B cell (primary cell): Measurements from ENCODE around the gene PARD6G. TPM values are rescaled to one million over a fixed set of nuclear protein-coding genes. Genes with fewer than 3 reads are reported as not detected.

Experiments used
- ATAC-seq: fragments of 200-7000 bp; cut with Tn5 transposase; one replicate; pipeline ENCODE4 v1.10.0; 2021; ENCODE audit warnings: low read depth, mild to moderate bottlenecking, moderate number of reproducible peaks, moderate library complexity
- CTCF ChIA-PET: fragments of 350-600 bp; sonication (Branson Sonifier 250); formaldehyde crosslinking; loops from one replicate; lab custom pipeline; 2021; ENCODE audit warnings: antibody characterized with exemption, inconsistent platforms; lab: Charles Lee
- POLR2A ChIA-PET: fragments of 350-600 bp; sonication (Branson Sonifier 250); formaldehyde crosslinking; loops from one replicate; lab custom pipeline; 2021; ENCODE audit warnings: antibody characterized with exemption; lab: Charles Lee
- DNase-seq: peaks from one replicate; pipeline ENCODE4 v3.0.0; 2013
- H2AFZ ChIP-seq: 2 replicates; pipeline ENCODE4 v1.6.1; 2012; ENCODE audit warnings: mild to moderate bottlenecking, low read depth, low read length; ENCODE audit not compliant: insufficient read depth, poor library complexity, severe bottlenecking
- H3K27ac ChIP-seq, 2 donors: 1 replicate in 1 of 2; 2 replicates in 1 of 2; pipeline ENCODE4 v1.5.1; 2012 to 2013; ENCODE audit warnings: low read length in 2 of 2, mild to moderate bottlenecking in 2 of 2, moderate library complexity in 1 of 2
- H3K27me3 ChIP-seq, 4 experiments: fragments of 200-600 bp in 1 of 4; sonication (generic) in 1 of 4; replicated peaks in 1 of 4; 1 replicate in 2 of 4; 2 replicates in 2 of 4; pipeline versions ENCODE4 v1.6.1 to v1.7.0; 2013 to 2016; ENCODE audit warnings: low read length in 3 of 4, mild to moderate bottlenecking in 2 of 4, mixed read lengths in 1 of 4, moderate library complexity in 1 of 4; ENCODE audit not compliant: insufficient read depth in 4 of 4, control insufficient read depth in 3 of 4; ENCODE audit errors: control extremely low read depth in 1 of 4
- H3K36me3 ChIP-seq, 2 experiments: replicated peaks in 1 of 2; 1 replicate in 1 of 2; 2 replicates in 1 of 2; pipeline versions ENCODE4 v1.6.1 to v1.7.1; 2013; ENCODE audit warnings: low read length in 1 of 2; ENCODE audit not compliant: insufficient read depth in 2 of 2, control insufficient read depth in 1 of 2; ENCODE audit errors: control extremely low read depth in 1 of 2, extremely low read depth in 1 of 2
- H3K4me1 ChIP-seq, 2 donors: fragments of 200-600 bp in 1 of 2; sonication (generic) in 1 of 2; 1 replicate in 1 of 2; 2 replicates in 1 of 2; pipeline versions ENCODE4 v1.5.1 to v1.6.1; 2013 to 2017; ENCODE audit warnings: low read length in 2 of 2; ENCODE audit not compliant: control insufficient read depth in 2 of 2, insufficient read depth in 2 of 2
- H3K4me2 ChIP-seq: replicated peaks from 2 replicates; pipeline ENCODE3; 2012; ENCODE audit warnings: mild to moderate bottlenecking, low read depth, low read length; ENCODE audit not compliant: poor library complexity, severe bottlenecking
- H3K4me3 ChIP-seq, 5 experiments: fragments of 200-600 bp in 1 of 5; sonication (generic) in 1 of 5; 1 replicate in 3 of 5; 2 replicates in 2 of 5; pipeline versions ENCODE4 v1.5.1 to v1.7.0; 2011 to 2016; ENCODE audit warnings: low read length in 4 of 5, mild to moderate bottlenecking in 4 of 5, low read depth in 2 of 5, control low read depth in 1 of 5, moderate library complexity in 1 of 5; ENCODE audit not compliant: insufficient read depth in 1 of 5; ENCODE audit errors: control extremely low read depth in 1 of 5, extremely low read depth in 1 of 5
- H3K79me2 ChIP-seq: fragments of 200-600 bp; sonication (generic); one replicate; pipeline ENCODE4 v1.6.0; 2016; ENCODE audit warnings: low read length; ENCODE audit not compliant: control insufficient read depth, insufficient read depth
- H3K9ac ChIP-seq: fragments of 200-600 bp; sonication (generic); 2 replicates; pipeline ENCODE4 v1.6.1; 2017; ENCODE audit warnings: mild to moderate bottlenecking, low read length, moderate library complexity
- H3K9me3 ChIP-seq, 3 donors: one replicate each; pipeline versions ENCODE4 v1.6.1 to v1.7.1; 2013; ENCODE audit warnings: low read length in 2 of 3; ENCODE audit not compliant: control insufficient read depth in 2 of 3, insufficient read depth in 1 of 3; ENCODE audit errors: control extremely low read depth in 1 of 3
- H4K20me1 ChIP-seq: 2 replicates; pipeline ENCODE4 v1.6.0; 2012; ENCODE audit warnings: mild to moderate bottlenecking, low read length; ENCODE audit not compliant: insufficient read depth, control insufficient read depth, poor library complexity, severe bottlenecking
- H3K27ac Mint-ChIP-seq: one replicate; pipeline ENCODE4 v1.8.0; 2021; ENCODE audit warnings: mixed read lengths
- H3K27me3 Mint-ChIP-seq: one replicate; pipeline ENCODE4 v1.8.0; 2021; ENCODE audit warnings: mixed read lengths
- H3K4me1 Mint-ChIP-seq: one replicate; pipeline ENCODE4 v1.8.0; 2021; ENCODE audit warnings: mixed read lengths
- H3K4me3 Mint-ChIP-seq: one replicate; pipeline ENCODE4 v1.8.0; 2021; ENCODE audit warnings: mixed read lengths
- H3K9me3 Mint-ChIP-seq: one replicate; pipeline ENCODE4 v1.8.0; 2022; ENCODE audit warnings: mixed read lengths; ENCODE audit not compliant: insufficient read depth
- CTCF ChIP-seq: fragments of 200-600 bp; IDR thresholded peaks from one replicate; pipeline ENCODE4 v1.8.0; 2022; ENCODE audit warnings: antibody characterized with exemption, mild to moderate bottlenecking
- EZH2 ChIP-seq: IDR thresholded peaks from 2 replicates; pipeline ENCODE4 v1.6.1; 2012; ENCODE audit warnings: borderline replicate concordance, low read depth, mild to moderate bottlenecking, moderate library complexity, low read length; ENCODE audit not compliant: insufficient read depth, poor library complexity, severe bottlenecking
- WGBS: methylation state at CpG from one replicate; pipeline ENCODE4 v1.1.5; 2013; ENCODE audit warnings: missing lambda C conversion rate; ENCODE audit not compliant: insufficient coverage; 5-methylcytosine and 5-hydroxymethylcytosine counted together
- intact Hi-C: fragments of 100-400 bp; cut with micrococcal nuclease; formaldehyde crosslinking; loops from one replicate; pipeline ENCODE4 v1.10.0; 2022
- polyA plus RNA-seq: library from polyadenylated mRNA; depleted of rRNA; stranded (reverse); fragments of >200 nt; gene quantifications from 2 replicates; pipeline ENCODE4 v1.2.3, GENCODE V29; 2012
- total RNA-seq, 2 donors: library from RNA; stranded (reverse); fragments of 120-200 nt in 1 of 2; gene quantifications; 1 replicate in 1 of 2; 2 replicates in 1 of 2; pipeline versions ENCODE4 v1.2.3 to v1.2.4, GENCODE V29; 2013 to 2022

Gene PARD6G
- total and polyA plus RNA-seq, 2 donors (not counting 1 experiment from before 2014, with no cell fraction given) = not detected

- Histone ChIP-seq H3K79me2 (no peaks in the 10 kb centered on the region), H3K27ac (no peak overlapping the region), H3K4me1 (no peaks in the 10 kb centered on the region), H3K9me3 (peaks cover 0 to 12% (median 0%) of the 10 kb centered on the region in 3 donors), H3K27me3 (peaks cover 0 to 2% (median 0%) of the 10 kb centered on the region in 4 experiments), H4K20me1 (no peaks in the 10 kb centered on the region), H3K4me2 (no peak overlapping the region), H3K4me3 (no peak overlapping the region), H3K36me3 (no peaks in the 10 kb centered on the region), H2AFZ (no peak overlapping the region), H3K9ac (no peak overlapping the region)
- ChIA-PET POLR2A (no interaction called here), CTCF (no interaction called here)
- DNase-seq (no peak), ATAC-seq (no peak)
- intact Hi-C loops = no loop called here
- Mint-ChIP-seq H3K4me1 (no peaks in the 10 kb centered on the region), H3K27me3 (peaks cover 6% of the 10 kb centered on the region), H3K4me3 (no peak overlapping the region), H3K9me3 (no peaks in the 10 kb centered on the region), H3K27ac (no peak overlapping the region)
- whole genome bisulfite sequencing = 90% methylated on average over 2 of the region's 2 CpGs
- no peak for TF ChIP-seq CTCF
- no peak for TF ChIP-seq EZH2
Measured at GRCh38 chr18:80234398-80234797, 12.9 kb downstream of the PARD6G start.

- H2AFZ ChIP-seq = no peak overlapping the region
- intact Hi-C loops = no loop called here
- H3K79me2 ChIP-seq = no peaks in the 10 kb centered on the region
- ChIA-PET POLR2A (no interaction called here), CTCF (no interaction called here)
- H3K4me3 ChIP-seq = no peak overlapping the region
- no peak overlapping the region for H3K9ac ChIP-seq
- H4K20me1 ChIP-seq = no peaks in the 10 kb centered on the region
- H3K36me3 ChIP-seq = no peaks in the 10 kb centered on the region
- Mint-ChIP-seq H3K4me3 (no peak overlapping the region), H3K9me3 (no peaks in the 10 kb centered on the region), H3K27me3 (peaks cover 6% of the 10 kb centered on the region), H3K4me1 (no peaks in the 10 kb centered on the region), H3K27ac (no peak overlapping the region)
- TF ChIP-seq CTCF (no peak), EZH2 (no peak)
- H3K9me3 ChIP-seq = peaks cover 0 to 10% (median 0%) of the 10 kb centered on the region in 3 donors
- ATAC-seq (no peak), DNase-seq (no peak)
- no peak overlapping the region for H3K27ac ChIP-seq
- WGBS = 93% methylated on average over 7 of the region's 8 CpGs
- H3K4me1 ChIP-seq = no peaks in the 10 kb centered on the region
- H3K27me3 ChIP-seq = peaks cover 0 to 2% (median 0%) of the 10 kb centered on the region in 4 experiments
- H3K4me2 ChIP-seq = no peak overlapping the region
Measured at GRCh38 chr18:80233899-80234298, 13.4 kb downstream of the PARD6G start.
